ENCODE data around the gene CYB561D1.
"Not testable (repeated sequence)": the region's sequence is repeated elsewhere in the genome, so short reads cannot be mapped to it uniquely, and the experiment has no call there.

Gene CYB561D1

DNA sequence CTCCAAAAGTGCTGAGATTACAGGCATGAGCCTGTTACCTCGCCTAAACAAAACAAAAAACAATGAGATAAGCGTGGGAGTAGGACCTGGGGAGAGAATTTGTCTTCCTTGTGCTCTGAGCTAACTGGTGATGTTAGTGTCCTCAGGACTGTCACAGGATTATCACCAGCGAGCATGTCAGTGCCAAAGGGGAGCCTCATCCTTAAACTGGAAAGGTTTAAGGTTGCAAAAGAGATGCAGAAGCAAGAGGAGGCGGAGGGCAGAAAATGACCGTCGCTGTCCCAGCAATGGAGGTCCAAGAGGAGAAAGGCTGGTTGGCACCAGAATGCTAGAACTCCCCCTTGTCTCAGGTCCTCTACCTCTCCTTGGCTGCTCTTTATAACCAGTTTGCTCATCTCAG lies 23.6 kb upstream of the CYB561D1 start:
- no peak overlapping the region for H3K9ac ChIP-seq (ENCODE audit: low read length)
- peaks cover 26% of the 10 kb centered on the region for H3K27me3 ChIP-seq (ENCODE audit: control insufficient read depth, insufficient read depth, low read length)
- H3K4me3 ChIP-seq (ENCODE audit: low read length): no peak overlapping the region
- H3K9me3 ChIP-seq (ENCODE audit: control insufficient read depth, low read length): no peaks in the 10 kb centered on the region
- H3K4me1 ChIP-seq (ENCODE audit: control insufficient read depth, insufficient read depth, low read length): no peaks in the 10 kb centered on the region
- no peaks in the 10 kb centered on the region for H3K36me3 ChIP-seq (ENCODE audit: control insufficient read depth, insufficient read depth, low read length)

DNA sequence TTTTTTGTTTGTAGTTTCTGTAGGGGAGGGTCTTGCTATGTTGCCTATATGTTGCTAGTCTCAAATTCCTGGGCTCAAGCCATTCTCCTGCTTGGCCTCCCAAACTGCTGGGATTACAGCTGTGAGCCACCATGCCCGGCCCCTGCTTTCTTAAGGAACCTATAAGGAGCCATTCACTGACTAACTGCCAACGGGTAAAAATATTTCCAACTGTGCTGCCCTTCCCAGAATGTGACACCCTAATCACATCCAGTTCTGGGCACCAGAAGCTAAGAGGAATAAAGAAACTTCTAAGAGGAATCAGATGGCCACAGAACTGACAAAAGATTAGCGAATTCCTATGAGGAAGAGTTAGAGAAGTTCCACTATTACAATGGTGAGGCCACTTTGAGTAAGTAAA lies 21.1 kb upstream of the CYB561D1 start:
- H3K4me1 ChIP-seq (ENCODE audit: control insufficient read depth, insufficient read depth, low read length): no peaks in the 10 kb centered on the region
- no peak overlapping the region for H3K9ac ChIP-seq (ENCODE audit: low read length)
- no peaks in the 10 kb centered on the region for H3K9me3 ChIP-seq (ENCODE audit: control insufficient read depth, low read length)
- no peak overlapping the region for H3K4me3 ChIP-seq (ENCODE audit: low read length)
- peaks cover 7% of the 10 kb centered on the region for H3K27me3 ChIP-seq (ENCODE audit: control insufficient read depth, insufficient read depth, low read length)
- no peaks in the 10 kb centered on the region for H3K36me3 ChIP-seq (ENCODE audit: control insufficient read depth, insufficient read depth, low read length)

DNA sequence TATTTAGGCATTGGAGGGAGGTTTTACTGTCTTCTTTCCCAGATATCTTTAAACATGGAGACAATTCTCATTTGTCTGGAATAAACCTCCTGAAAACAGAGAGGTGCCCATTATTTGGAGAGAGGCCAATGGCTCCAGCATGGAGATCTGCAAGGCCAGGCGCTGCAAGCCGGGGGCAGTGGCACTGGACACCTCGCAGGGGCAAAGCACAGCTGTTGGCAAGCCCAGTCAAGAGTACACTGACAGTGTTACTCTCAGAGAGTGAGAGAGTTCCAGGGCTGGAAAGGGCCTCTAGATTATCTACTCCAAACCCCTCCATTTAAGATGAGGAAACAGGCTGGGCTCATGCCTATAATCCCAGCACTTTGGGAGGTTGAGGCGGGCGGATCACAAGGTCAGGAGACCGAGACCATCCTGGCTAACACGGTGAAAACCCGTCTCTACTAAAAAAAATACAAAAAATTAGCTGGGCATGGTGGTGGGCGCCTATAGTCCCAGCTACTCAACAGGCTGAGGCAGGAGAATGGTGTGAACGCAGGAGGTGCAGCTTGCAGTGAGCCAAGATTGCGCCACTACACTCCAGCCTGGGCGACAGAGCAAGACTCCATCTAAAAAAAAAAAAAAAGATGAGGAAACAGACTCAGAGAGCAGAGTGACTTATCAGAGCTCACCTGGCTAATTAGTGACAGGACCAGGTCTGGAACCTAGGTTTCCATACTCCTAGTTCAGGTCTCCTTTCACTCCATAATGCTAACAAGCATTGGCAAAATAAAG lies 20.4 kb upstream of the CYB561D1 start:
- not testable (repeated sequence) for H3K9ac ChIP-seq (ENCODE audit: low read length); H3K27me3 ChIP-seq (ENCODE audit: control insufficient read depth, insufficient read depth, low read length); H3K36me3 ChIP-seq (ENCODE audit: control insufficient read depth, insufficient read depth, low read length); H3K9me3 ChIP-seq (ENCODE audit: control insufficient read depth, low read length); H3K4me3 ChIP-seq (ENCODE audit: low read length); H3K4me1 ChIP-seq (ENCODE audit: control insufficient read depth, insufficient read depth, low read length)

DNA sequence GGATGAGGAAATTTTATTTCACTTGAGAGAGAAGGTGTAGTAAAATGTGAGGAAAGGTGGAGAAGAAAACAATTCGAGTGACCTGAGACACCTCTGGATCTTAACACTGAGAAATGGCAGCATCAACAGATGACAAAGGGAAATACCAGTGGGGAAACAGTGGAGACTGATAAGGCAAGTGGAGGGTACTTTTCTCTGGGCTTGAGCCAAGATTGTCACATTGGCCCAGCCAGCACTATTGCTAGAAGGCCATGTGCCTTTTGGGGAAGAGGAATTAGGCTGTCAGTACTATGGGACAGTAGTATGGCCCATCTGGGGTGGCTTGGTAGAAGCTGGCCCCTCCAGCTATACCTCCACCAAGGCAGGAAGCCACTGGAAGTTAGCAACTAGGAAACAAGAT lies 19.2 kb upstream of the CYB561D1 start:
- Histone ChIP-seq H3K4me3 (ENCODE audit: low read length) (no peak overlapping the region), H3K9ac (ENCODE audit: low read length) (no peak overlapping the region), H3K9me3 (ENCODE audit: control insufficient read depth, low read length) (no peaks in the 10 kb centered on the region), H3K27me3 (ENCODE audit: control insufficient read depth, insufficient read depth, low read length) (peaks cover 2% of the 10 kb centered on the region), H3K4me1 (ENCODE audit: control insufficient read depth, insufficient read depth, low read length) (no peaks in the 10 kb centered on the region), H3K36me3 (ENCODE audit: control insufficient read depth, insufficient read depth, low read length) (no peaks in the 10 kb centered on the region)

DNA sequence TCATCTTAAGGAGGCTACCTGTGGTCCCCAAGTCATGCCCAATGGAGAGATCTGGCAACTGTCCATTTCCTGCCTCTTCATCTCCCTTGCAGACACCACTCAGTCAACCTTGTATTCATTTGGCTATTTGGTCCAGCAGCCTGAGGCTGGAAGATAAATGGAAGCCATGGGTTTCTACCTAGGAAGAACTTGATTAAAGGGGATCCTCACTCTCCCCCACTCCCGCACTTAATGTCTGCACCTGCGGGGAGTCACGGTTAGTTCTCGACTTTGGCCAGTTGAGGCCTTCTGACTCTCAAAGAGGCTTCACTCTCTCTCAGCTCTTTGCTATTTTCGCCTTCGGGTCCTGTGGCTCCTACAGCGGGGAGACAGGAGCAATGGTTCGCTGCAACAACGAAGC lies 18.6 kb upstream of the CYB561D1 start:
- H3K27me3 ChIP-seq (ENCODE audit: control insufficient read depth, insufficient read depth, low read length): peaks cover 2% of the 10 kb centered on the region
- H3K36me3 ChIP-seq (ENCODE audit: control insufficient read depth, insufficient read depth, low read length): no peaks in the 10 kb centered on the region
- no peak overlapping the region for H3K4me3 ChIP-seq (ENCODE audit: low read length)
- H3K9me3 ChIP-seq (ENCODE audit: control insufficient read depth, low read length): no peaks in the 10 kb centered on the region
- no peak overlapping the region for H3K9ac ChIP-seq (ENCODE audit: low read length)
- H3K4me1 ChIP-seq (ENCODE audit: control insufficient read depth, insufficient read depth, low read length): no peaks in the 10 kb centered on the region

DNA sequence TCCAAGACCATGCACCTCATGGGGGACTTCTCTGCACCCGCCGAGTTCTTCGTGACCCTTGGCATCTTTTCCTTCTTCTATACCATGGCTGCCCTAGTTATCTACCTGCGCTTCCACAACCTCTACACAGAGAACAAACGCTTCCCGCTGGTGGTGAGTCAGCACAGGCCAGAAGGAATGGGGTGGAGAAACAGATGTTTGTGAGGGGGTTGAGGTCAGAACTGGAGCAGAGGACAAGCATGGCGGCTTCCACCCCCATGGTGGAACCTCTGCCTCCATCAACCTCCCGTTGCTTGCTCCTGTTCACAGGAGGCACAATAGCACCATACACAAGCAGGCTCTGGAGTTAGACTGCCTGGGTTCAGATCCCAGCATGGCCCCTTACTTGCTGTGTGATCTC lies 17.1 kb upstream of the CYB561D1 start:
- H3K9me3 ChIP-seq (ENCODE audit: control insufficient read depth, low read length): no peaks in the 10 kb centered on the region
- peaks cover 2% of the 10 kb centered on the region for H3K27me3 ChIP-seq (ENCODE audit: control insufficient read depth, insufficient read depth, low read length)
- no peaks in the 10 kb centered on the region for H3K4me1 ChIP-seq (ENCODE audit: control insufficient read depth, insufficient read depth, low read length)
- H3K4me3 ChIP-seq (ENCODE audit: low read length): no peak overlapping the region
- no peak overlapping the region for H3K9ac ChIP-seq (ENCODE audit: low read length)
- H3K36me3 ChIP-seq (ENCODE audit: control insufficient read depth, insufficient read depth, low read length): no peaks in the 10 kb centered on the region

DNA sequence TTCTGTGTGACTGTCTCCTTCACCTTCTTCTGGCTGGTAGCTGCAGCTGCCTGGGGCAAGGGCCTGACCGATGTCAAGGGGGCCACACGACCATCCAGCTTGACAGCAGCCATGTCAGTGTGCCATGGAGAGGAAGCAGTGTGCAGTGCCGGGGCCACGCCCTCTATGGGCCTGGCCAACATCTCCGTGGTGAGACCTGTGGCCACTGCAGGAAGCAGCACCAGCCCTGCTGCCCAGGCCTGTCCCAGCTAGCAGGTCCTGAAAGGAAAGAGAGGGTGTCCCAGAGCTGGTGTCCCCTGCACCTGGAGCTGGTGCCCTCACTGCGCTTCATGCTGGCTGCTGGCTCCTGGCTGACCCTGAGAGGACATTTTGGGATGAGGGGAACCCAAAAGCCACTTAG lies 16.1 kb upstream of the CYB561D1 start:
- no peaks in the 10 kb centered on the region for H3K36me3 ChIP-seq (ENCODE audit: control insufficient read depth, insufficient read depth, low read length)
- H3K9ac ChIP-seq (ENCODE audit: low read length): no peak overlapping the region
- H3K4me1 ChIP-seq (ENCODE audit: control insufficient read depth, insufficient read depth, low read length): peaks cover under 1% of the 10 kb centered on the region
- H3K27me3 ChIP-seq (ENCODE audit: control insufficient read depth, insufficient read depth, low read length): no peaks in the 10 kb centered on the region
- H3K4me3 ChIP-seq (ENCODE audit: low read length): no peak overlapping the region
- no peaks in the 10 kb centered on the region for H3K9me3 ChIP-seq (ENCODE audit: control insufficient read depth, low read length)

DNA sequence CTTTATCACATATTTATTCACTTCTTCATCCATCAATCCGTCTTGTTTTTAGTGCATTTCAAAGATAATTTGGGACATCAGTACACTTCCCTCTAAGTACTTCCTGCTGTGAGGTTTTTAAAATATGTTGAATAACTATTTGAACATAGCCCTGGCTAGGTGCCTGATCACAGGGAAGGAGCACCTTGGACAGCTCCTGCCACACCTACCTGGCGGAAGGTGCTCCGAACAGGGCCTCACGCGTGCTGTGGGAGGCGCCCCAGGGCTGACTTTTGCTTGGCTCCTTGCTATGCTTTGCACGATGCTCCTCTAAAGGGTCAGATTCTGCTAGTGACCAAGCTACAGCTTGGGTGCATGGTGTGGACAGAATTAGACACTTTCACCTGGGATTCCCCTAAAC lies 15.1 kb upstream of the CYB561D1 start:
- H3K4me1 ChIP-seq (ENCODE audit: control insufficient read depth, insufficient read depth, low read length): peaks cover 8% of the 10 kb centered on the region
- H3K27me3 ChIP-seq (ENCODE audit: control insufficient read depth, insufficient read depth, low read length): no peaks in the 10 kb centered on the region
- H3K9ac ChIP-seq (ENCODE audit: low read length): no peak overlapping the region
- no peaks in the 10 kb centered on the region for H3K36me3 ChIP-seq (ENCODE audit: control insufficient read depth, insufficient read depth, low read length)
- H3K4me3 ChIP-seq (ENCODE audit: low read length): no peak overlapping the region
- H3K9me3 ChIP-seq (ENCODE audit: control insufficient read depth, low read length): no peaks in the 10 kb centered on the region

DNA sequence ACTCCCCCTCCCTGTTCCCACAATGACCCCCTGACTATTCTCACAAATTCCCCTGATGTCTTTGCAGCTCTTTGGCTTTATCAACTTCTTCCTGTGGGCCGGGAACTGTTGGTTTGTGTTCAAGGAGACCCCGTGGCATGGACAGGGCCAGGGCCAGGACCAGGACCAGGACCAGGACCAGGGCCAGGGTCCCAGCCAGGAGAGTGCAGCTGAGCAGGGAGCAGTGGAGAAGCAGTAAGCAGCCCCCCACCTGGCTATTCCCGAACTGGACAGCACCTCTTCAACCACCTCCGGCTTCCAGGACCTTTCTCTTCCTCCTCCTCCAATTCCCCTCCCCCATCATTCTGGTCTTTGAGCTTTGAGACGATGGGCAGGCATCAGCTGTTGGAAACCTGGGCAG lies 14.6 kb upstream of the CYB561D1 start:
- H3K4me3 ChIP-seq (ENCODE audit: low read length): no peak overlapping the region
- no peaks in the 10 kb centered on the region for H3K27me3 ChIP-seq (ENCODE audit: control insufficient read depth, insufficient read depth, low read length)
- no peak overlapping the region for H3K9ac ChIP-seq (ENCODE audit: low read length)
- H3K4me1 ChIP-seq (ENCODE audit: control insufficient read depth, insufficient read depth, low read length): peaks cover 9% of the 10 kb centered on the region
- no peaks in the 10 kb centered on the region for H3K9me3 ChIP-seq (ENCODE audit: control insufficient read depth, low read length)
- H3K36me3 ChIP-seq (ENCODE audit: control insufficient read depth, insufficient read depth, low read length): no peaks in the 10 kb centered on the region

DNA sequence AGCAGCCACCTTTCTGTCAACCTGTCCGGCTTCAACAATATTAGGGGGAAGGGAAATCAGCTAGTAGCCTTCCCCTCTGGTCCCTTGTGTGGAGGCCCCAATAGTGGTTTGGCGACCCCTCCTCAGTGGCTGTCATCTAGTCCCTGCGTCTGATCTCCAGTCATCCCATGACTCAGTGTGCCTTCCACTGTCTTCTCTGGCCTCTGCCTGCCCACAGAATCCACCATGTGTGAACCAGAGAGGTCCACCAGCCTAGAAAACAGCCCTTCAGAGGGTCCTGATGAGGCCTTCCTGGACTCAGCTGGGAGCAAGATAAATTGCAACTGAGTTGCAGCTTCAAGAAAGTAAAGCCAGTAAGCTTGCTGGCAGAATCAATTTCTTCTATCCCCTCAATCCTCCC lies 14.0 kb upstream of the CYB561D1 start:
- H3K9ac ChIP-seq (ENCODE audit: low read length): no peak overlapping the region
- no peaks in the 10 kb centered on the region for H3K9me3 ChIP-seq (ENCODE audit: control insufficient read depth, low read length)
- no peaks in the 10 kb centered on the region for H3K27me3 ChIP-seq (ENCODE audit: control insufficient read depth, insufficient read depth, low read length)
- no peaks in the 10 kb centered on the region for H3K36me3 ChIP-seq (ENCODE audit: control insufficient read depth, insufficient read depth, low read length)
- no peak overlapping the region for H3K4me3 ChIP-seq (ENCODE audit: low read length)
- H3K4me1 ChIP-seq (ENCODE audit: control insufficient read depth, insufficient read depth, low read length): peaks cover 15% of the 10 kb centered on the region

DNA sequence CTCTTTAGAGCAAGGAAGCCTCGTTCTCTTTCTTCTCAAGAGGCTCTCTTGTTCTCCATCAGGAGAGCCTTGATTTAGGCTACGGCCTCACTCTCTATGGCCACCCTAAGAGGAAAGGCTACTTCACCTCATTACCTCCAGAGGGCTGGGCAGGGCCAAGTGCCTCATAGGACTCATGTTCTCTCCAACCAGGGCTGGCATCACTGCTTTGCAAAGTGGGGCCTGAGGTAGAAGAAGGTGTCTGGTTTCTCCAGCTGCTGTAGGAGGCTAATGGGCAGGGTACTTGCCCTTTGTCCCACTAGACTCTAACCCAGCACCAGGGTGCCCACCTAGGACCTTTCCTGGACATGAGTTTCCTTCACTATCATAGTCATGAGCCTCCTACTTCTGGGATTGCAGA lies 12.2 kb upstream of the CYB561D1 start:
- Histone ChIP-seq H3K27me3 (ENCODE audit: control insufficient read depth, insufficient read depth, low read length) (no peaks in the 10 kb centered on the region), H3K9ac (ENCODE audit: low read length) (no peak overlapping the region)

DNA sequence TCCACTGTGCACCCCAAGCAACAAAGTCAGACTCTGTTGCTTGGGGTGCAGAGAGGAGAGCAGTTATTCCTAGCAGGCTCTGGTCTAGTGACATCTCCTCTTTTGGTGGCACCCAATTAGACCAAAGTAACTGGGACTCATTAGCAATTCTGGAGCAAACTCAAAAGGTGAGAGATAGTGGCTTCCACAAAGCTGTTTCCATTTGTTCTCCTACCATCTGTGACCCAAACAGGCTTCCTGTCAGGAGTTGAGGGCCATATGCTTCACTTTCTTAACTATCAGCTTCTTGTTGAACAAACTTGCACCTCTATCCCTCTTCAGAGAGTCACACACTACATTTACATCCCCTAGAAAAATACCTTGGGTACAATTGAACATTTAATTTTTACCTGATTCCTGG lies 11.7 kb upstream of the CYB561D1 start:
- H3K36me3 ChIP-seq (ENCODE audit: control insufficient read depth, insufficient read depth, low read length): no peaks in the 10 kb centered on the region

More for the DNA sequence above, 12.2 kb upstream of the CYB561D1 start:
- Histone ChIP-seq H3K36me3 (ENCODE audit: control insufficient read depth, insufficient read depth, low read length) (no peaks in the 10 kb centered on the region), H3K4me3 (ENCODE audit: low read length) (no peak overlapping the region), H3K9me3 (ENCODE audit: control insufficient read depth, low read length) (no peaks in the 10 kb centered on the region), H3K4me1 (ENCODE audit: control insufficient read depth, insufficient read depth, low read length) (peaks cover 16% of the 10 kb centered on the region)

More for the DNA sequence above, 11.7 kb upstream of the CYB561D1 start:
- H3K9me3 ChIP-seq (ENCODE audit: control insufficient read depth, low read length): no peaks in the 10 kb centered on the region
- H3K9ac ChIP-seq (ENCODE audit: low read length): no peak overlapping the region
- peaks cover 16% of the 10 kb centered on the region for H3K4me1 ChIP-seq (ENCODE audit: control insufficient read depth, insufficient read depth, low read length)
- H3K27me3 ChIP-seq (ENCODE audit: control insufficient read depth, insufficient read depth, low read length): no peaks in the 10 kb centered on the region
- H3K4me3 ChIP-seq (ENCODE audit: low read length): no peak overlapping the region

Data from mucosa of stomach (tissue), 1 donor.